ENCODE results near the gene POLD1.
"Not testable (repeated sequence)": the region's sequence is repeated elsewhere in the genome, so short reads cannot be mapped to it uniquely, and the experiment has no call there.

POLD1 gene

GRCh38 chr19:50434525-50434924 is 50.4 kb downstream of the POLD1 start:
- Histone ChIP-seq H3K4me3 (peak overlapping the region; percentile 43; the same call in 1 of the 2 replicates), H4K20me1 (peaks cover 9% of the 10 kb centered on the region; the same call in 1 of the 2 replicates), H3K9me3 (no peaks in the 10 kb centered on the region), H3K4me2 (peak overlapping the region; percentile 90), H3K36me3 (no peaks in the 10 kb centered on the region), H3K9ac (peak overlapping the region; percentile 36), H3K27ac (peak overlapping the region; percentile 79), H3K4me1 (peaks cover 69% of the 10 kb centered on the region), H3K27me3 (no peaks in the 10 kb centered on the region)
- no peak for TF ChIP-seq Cebpa-rat (IDR thresholded peaks at IDR 0.05)

DNA sequence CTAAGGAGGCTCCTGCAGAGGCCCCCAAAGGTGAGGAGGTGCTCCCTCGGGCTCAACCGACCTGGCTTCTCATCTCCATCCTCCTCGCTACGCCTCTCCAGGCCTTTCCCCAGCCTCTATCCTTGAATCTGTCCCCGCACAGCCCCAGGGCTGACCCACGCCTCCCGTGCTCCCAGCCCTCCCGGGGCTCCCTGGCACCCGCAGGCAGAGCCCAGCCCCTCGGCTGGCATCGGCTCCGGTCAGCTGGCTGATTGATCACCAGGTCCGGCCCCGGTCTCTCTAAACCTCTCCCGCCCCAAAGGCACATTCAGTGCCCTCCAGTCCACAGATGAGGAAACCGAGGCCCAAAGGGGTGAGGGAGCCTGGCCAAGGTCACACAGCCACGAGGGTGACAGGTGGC is 51.1 kb downstream of the POLD1 start:
- Histone ChIP-seq H3K4me2 (peak overlapping the region; percentile 90), H3K27ac (peak overlapping the region; percentile 73), H3K4me1 (peaks cover 66% of the 10 kb centered on the region), H3K9ac (peak overlapping the region; percentile 50; the same call in 1 of the 2 replicates), H4K20me1 (peaks cover 9% of the 10 kb centered on the region; the same call in 1 of the 2 replicates), H3K27me3 (no peaks in the 10 kb centered on the region), H3K9me3 (no peaks in the 10 kb centered on the region), H3K4me3 (no peak overlapping the region), H3K36me3 (no peaks in the 10 kb centered on the region)
- TF ChIP-seq Cebpa-rat (IDR thresholded peaks at IDR 0.05): no peak

- peak overlapping the region; percentile 90 for H3K4me2 ChIP-seq
- peaks cover 9% of the 10 kb centered on the region; the same call in 1 of the 2 replicates for H4K20me1 ChIP-seq
- H3K9ac ChIP-seq: peak overlapping the region; percentile 50; the same call in 1 of the 2 replicates
- H3K4me3 ChIP-seq: no peak overlapping the region
- no peaks in the 10 kb centered on the region for H3K27me3 ChIP-seq
- no peak for TF ChIP-seq Cebpa-rat (IDR thresholded peaks at IDR 0.05)
- H3K27ac ChIP-seq: peak overlapping the region; percentile 73
- no peaks in the 10 kb centered on the region for H3K36me3 ChIP-seq
- peaks cover 62% of the 10 kb centered on the region for H3K4me1 ChIP-seq
- H3K9me3 ChIP-seq: no peaks in the 10 kb centered on the region
Measured at GRCh38 chr19:50435627-50436026, 51.5 kb downstream of the POLD1 start.

DNA sequence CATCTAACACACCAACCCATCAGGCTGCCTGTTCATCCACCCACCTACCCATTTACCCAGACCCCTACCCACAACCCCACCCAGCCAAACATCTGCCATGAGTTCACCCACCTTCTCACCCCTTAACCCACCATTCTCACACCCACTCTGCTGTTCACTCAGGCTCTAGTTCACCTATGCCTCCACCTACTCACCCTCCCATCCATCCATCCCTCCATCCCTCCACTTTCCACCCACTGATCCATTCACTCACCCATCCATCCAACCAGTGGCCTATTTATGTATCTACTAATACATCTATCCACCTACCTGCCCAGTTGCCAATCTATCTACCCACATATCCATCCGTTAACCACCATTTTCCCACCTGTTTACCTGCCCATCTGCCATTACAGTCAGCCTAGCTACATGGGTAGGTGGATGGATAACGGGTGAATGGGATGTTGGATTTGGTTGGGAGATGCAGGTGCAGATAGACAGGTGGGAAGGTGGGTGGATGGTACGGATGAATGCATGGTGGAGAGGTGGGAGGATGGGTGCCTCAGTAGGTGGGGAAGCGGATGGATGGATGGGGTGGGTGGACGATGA is 53.8 kb downstream of the POLD1 start:
- no peak overlapping the region for H3K9ac ChIP-seq
- peaks cover 9% of the 10 kb centered on the region; the same call in 1 of the 2 replicates for H4K20me1 ChIP-seq
- H3K27me3 ChIP-seq: no peaks in the 10 kb centered on the region
- no peaks in the 10 kb centered on the region for H3K9me3 ChIP-seq
- no peaks in the 10 kb centered on the region for H3K36me3 ChIP-seq
- no peak for TF ChIP-seq Cebpa-rat (IDR thresholded peaks at IDR 0.05)
- H3K4me1 ChIP-seq: peaks cover 45% of the 10 kb centered on the region
- no peak overlapping the region for H3K4me3 ChIP-seq
- H3K27ac ChIP-seq: no peak overlapping the region
- H3K4me2 ChIP-seq: no peak overlapping the region

DNA sequence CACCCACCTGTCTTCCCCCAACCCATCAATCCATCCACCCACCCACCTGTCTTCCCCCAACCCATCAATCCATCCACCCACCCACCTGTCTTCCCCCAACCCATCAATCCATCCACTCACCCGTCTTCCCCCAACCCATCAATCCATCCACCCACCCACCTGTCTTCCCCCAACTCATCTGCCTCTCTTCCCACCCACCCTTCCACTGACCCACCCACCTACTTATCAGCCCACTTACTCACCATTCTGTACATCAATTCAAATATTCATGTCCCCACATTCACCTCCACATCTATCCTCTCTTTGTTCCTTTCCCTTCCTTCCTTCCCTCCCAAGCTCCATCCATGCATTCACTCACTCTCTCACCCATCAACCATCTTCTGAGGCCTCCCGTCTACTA is 55.0 kb downstream of the POLD1 start:
- peaks cover 33% of the 10 kb centered on the region for H3K4me1 ChIP-seq
- not testable (repeated sequence) for H4K20me1 ChIP-seq, H3K4me2 ChIP-seq, H3K36me3 ChIP-seq, H3K9ac ChIP-seq, H3K27me3 ChIP-seq, H3K27ac ChIP-seq, H3K9me3 ChIP-seq, H3K4me3 ChIP-seq

GRCh38 chr19:50444059-50444458 is 59.9 kb downstream of the POLD1 start:
- H3K27me3 ChIP-seq: no peaks in the 10 kb centered on the region
- no peaks in the 10 kb centered on the region for H3K36me3 ChIP-seq
- 0 out of 2 replicates have a peak, but pooled peaks cover 4% of the 10 kb centered on the region for H3K9me3 ChIP-seq
- no peak overlapping the region for H3K4me2 ChIP-seq
- TF ChIP-seq Cebpa-rat (IDR thresholded peaks at IDR 0.05): no peak
- H3K4me1 ChIP-seq: peaks cover 4% of the 10 kb centered on the region; the same call in 1 of the 2 replicates
- H3K27ac ChIP-seq: no peak overlapping the region
- no peak overlapping the region for H3K9ac ChIP-seq
- no peaks in the 10 kb centered on the region for H4K20me1 ChIP-seq
- no peak overlapping the region for H3K4me3 ChIP-seq

DNA sequence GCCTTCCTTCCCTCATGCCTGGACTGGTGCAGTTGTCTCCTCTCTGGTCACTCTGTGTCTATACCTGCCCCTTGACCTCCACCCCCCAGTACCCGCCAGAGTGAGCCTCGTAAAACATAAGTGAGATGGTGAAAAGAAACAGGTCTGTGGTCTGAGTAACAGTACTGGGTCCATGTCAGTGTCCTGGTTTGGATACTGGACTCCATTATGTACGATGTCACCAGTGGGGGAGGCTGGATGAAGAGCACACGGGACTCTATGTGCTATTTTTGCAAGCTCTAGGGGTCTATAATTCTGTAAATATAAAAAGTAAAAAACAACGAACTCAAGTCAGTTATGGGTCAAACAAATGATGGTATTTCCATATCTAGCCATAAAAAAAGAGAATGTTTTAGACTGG is 62.9 kb downstream of the POLD1 start:
- H3K4me2 ChIP-seq: no peak overlapping the region
- no peaks in the 10 kb centered on the region for H3K27me3 ChIP-seq
- H4K20me1 ChIP-seq: no peaks in the 10 kb centered on the region
- no peaks in the 10 kb centered on the region for H3K36me3 ChIP-seq
- no peak for TF ChIP-seq Cebpa-rat (IDR thresholded peaks at IDR 0.05)
- H3K9me3 ChIP-seq: 0 out of 2 replicates have a peak, but pooled peaks cover 4% of the 10 kb centered on the region
- no peak overlapping the region for H3K4me3 ChIP-seq
- no peak overlapping the region for H3K27ac ChIP-seq
- peaks cover 6% of the 10 kb centered on the region for H3K4me1 ChIP-seq
- no peak overlapping the region for H3K9ac ChIP-seq

- H3K9ac ChIP-seq: no peak overlapping the region
- no peaks in the 10 kb centered on the region for H3K36me3 ChIP-seq
- no peak for TF ChIP-seq Cebpa-rat (IDR thresholded peaks at IDR 0.05)
- no peak overlapping the region for H3K4me3 ChIP-seq
- no peaks in the 10 kb centered on the region for H4K20me1 ChIP-seq
- H3K9me3 ChIP-seq: 0 out of 2 replicates have a peak, but pooled peaks cover 4% of the 10 kb centered on the region
- no peaks in the 10 kb centered on the region for H3K27me3 ChIP-seq
- H3K4me2 ChIP-seq: no peak overlapping the region
- H3K27ac ChIP-seq: no peak overlapping the region
- peaks cover 6% of the 10 kb centered on the region for H3K4me1 ChIP-seq
Measured at GRCh38 chr19:50447750-50448149, 63.6 kb downstream of the POLD1 start.

DNA sequence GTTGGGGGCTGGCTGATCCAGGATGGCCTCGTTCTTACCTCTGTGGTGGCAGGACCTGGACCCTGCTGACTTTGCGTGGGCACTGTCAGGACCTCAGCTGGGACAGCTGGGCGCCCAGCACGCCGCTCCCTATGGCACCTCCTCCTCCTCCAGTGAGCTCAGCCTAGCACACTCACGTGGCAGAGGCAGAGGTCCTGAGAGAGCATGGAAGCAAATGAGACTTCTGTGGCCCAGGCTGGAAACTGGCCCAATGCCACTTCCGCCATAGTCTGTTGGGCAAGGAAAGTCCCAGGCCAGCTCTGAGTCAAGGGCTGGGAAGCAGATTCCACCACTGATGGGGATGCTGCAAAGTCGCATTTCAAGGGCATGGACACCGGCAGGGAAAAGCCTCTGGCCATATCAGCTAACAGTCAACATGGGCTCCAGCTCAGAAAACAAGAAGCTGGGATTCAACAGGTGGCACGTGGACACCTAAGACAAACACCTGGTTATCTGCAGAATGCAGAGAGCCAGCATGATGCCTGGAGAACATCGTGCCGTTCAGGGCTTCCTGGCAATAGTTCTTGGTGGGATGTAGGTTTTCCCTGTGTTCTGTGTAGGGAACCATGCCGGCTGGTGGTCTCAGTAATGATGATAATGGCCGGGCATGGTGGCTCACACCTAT is 65.2 kb downstream of the POLD1 start:
- H3K4me2 ChIP-seq: no peak overlapping the region
- H4K20me1 ChIP-seq: no peaks in the 10 kb centered on the region
- 0 out of 2 replicates have a peak, but pooled peaks cover 4% of the 10 kb centered on the region for H3K9me3 ChIP-seq
- H3K4me3 ChIP-seq: no peak overlapping the region
- peaks cover 6% of the 10 kb centered on the region for H3K4me1 ChIP-seq
- H3K9ac ChIP-seq: no peak overlapping the region
- no peaks in the 10 kb centered on the region for H3K27me3 ChIP-seq
- no peaks in the 10 kb centered on the region for H3K36me3 ChIP-seq
- TF ChIP-seq Cebpa-rat (IDR thresholded peaks at IDR 0.05): no peak
- H3K27ac ChIP-seq: no peak overlapping the region

Data from BLaER1 (cell line).